GM18861 (cell line): ENCODE results near the gene LHPP.
"Not testable (repeated sequence)": the region's sequence is repeated elsewhere in the genome, so short reads cannot be mapped to it uniquely, and the experiment has no call there.

Experiments
- ATAC-seq: cut with Tn5 transposase; IDR thresholded peaks from one replicate; pipeline ENCODE4 v1.9.1; 2021; ENCODE audit not compliant: unreplicated experiment

The LHPP gene, protein sequence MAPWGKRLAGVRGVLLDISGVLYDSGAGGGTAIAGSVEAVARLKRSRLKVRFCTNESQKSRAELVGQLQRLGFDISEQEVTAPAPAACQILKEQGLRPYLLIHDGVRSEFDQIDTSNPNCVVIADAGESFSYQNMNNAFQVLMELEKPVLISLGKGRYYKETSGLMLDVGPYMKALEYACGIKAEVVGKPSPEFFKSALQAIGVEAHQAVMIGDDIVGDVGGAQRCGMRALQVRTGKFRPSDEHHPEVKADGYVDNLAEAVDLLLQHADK

GRCh38 chr10:124461642-124462347, at the start of gene LHPP:
Gene LHPP (plus strand): TSS chr10:124461823. CDS start chr10:124461863, 40 bp downstream.
- ATAC-seq: peak; percentile 90

DNA sequence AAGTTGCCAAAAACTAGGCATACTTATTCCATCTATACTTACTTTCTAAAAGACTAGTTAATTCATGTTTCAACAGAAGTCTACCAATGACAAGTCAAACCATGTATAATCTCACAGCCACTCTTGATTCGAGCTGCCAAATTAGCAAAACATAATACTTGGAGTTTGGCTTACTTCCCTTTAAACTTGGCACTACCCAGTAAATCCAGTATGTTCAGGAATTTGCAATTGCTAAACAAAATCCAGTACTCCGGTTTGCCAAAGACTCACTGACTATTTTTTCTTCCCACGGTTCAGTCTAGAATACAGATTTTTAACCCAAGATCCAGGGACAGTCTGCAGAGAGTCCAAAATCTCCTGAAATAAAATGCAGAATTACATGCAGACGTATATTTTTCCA, 47.5 kb upstream of the LHPP start:
- ATAC-seq: no peak

DNA sequence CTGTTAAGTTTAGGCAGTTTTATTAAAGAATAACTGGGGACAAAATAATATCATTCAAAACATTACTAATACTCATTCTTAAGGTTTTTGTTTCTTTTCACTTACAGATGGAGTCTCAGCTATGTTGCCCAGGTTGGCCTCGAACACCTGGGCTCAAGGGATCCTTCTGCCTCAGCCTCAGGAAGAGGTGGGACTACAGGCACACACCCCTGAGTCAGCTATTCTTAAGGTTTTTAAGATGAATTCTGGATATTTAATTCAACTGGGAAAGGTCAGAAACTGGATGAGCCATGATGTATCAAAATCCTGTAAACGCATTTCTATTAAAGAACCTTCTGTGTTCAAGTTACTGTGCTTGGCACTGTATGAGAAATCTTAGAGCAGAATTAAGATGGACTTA, 46.4 kb upstream of the LHPP start:
- ATAC-seq: no peak

- no peak for ATAC-seq
These were observed 44.9 kb upstream of the LHPP start for GRCh38 chr10:124416733-124417132.

DNA sequence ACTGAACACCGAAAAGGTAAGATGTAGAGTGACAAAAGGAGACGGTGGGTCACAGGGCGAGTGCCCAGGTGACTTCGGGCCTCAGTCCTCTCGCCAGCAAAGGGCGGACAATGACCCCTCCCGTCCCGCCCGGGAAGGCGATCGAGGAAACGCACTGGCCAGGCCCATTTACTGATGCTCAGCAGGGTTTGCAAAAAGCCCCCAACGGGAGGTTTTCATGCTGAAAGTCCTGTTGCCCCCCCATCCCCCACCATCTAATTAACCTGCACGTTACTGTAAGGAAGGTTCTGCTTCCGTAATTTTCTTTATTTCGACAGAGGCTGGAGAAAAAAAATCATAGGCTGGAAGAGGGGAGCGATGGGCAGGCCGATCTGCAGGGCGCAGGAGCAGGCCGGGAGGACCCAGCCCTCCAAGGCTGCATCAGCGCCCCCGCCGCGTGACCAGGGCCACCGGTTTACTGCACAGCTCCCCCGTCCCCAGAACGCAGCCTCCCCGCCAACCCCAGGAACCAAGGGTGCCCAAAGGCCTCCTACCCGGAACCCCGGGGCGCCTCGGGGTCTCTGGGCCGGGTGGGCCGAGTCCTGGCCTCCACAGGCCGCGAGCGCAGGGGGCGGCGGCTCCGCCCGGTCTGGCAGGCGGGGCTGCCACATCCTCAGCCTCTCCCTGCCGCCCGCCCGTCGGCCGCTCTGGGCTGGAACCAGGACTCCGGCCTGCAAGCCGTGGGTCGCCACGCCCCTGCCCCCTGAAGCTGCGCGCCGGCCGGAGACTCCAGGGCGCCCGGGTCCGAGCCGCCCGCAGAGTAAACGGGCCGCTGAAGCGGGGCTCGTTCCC, 43.5 kb upstream of the LHPP start:
- peak; percentile 19 for ATAC-seq

- peak; percentile 89 for ATAC-seq
These were observed 42.7 kb upstream of the LHPP start, which contains the start of gene OAT for GRCh38 chr10:124418726-124419501. Gene OAT (minus strand): TSS chr10:124418923. CDS start chr10:124412171, 6,752 bp downstream.

GRCh38 chr10:124419635-124420034, 42.0 kb upstream of the LHPP start:
- ATAC-seq: no peak

DNA sequence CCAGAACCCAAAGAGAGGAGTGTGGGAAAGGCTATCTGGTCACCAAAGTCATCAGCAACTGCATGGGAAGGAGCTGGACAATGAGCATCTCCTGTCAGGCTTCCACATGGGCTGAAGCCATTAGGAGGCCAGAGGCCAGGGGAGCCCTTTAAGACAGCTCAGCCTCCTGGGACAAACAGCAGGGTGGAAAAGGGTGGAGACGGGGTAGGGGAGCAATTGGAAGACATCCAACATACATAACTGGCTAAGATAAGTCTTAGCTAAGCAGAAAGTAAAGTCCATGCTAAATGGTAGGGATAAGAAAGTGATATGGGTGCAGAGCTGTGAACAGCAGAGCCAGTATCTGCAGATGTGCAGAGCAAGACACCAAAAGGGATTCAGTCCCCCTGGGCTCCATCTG, 41.4 kb upstream of the LHPP start:
- ATAC-seq: no peak

DNA sequence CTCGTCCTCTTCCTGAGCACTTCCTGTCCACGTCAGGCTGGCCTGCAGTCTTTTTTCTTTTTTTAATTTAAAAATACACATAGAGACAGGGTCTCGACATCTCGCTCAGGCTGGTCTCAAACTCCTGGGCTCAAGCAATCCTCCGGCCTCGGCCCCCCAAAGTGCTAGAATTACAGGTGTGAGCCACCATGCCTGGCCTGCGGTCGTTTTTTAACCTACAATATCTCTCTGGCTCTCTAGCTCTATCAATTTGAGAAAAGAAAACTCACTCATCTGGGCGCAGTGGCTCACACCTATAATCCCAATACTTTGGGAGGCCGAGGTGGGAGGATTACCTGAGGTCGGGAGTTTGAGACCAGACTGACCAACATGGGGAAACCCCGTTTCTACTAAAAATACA, 38.9 kb upstream of the LHPP start:
- no peak for ATAC-seq

DNA sequence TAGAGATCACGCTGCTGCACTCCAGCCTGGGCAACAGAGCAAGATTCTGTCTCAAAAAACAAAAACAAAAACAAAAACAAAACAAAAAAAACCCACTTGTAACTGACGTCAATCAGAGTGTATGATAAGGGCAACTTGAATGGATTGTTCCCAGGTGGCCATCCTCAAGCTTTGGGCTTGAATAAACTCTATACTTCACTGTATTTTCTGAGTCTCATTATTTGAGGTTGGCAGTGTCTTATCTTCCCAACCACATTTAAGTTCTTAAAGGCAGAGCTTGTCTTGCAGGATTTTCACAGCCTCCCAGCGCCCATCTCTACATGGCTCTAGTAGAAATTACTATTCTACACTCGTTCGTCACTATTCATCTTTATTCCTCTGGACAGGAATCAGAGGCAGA, 37.8 kb upstream of the LHPP start:
- no peak for ATAC-seq

- no peak for ATAC-seq
These were observed 36.2 kb upstream of the LHPP start for GRCh38 chr10:124425227-124425962.

DNA sequence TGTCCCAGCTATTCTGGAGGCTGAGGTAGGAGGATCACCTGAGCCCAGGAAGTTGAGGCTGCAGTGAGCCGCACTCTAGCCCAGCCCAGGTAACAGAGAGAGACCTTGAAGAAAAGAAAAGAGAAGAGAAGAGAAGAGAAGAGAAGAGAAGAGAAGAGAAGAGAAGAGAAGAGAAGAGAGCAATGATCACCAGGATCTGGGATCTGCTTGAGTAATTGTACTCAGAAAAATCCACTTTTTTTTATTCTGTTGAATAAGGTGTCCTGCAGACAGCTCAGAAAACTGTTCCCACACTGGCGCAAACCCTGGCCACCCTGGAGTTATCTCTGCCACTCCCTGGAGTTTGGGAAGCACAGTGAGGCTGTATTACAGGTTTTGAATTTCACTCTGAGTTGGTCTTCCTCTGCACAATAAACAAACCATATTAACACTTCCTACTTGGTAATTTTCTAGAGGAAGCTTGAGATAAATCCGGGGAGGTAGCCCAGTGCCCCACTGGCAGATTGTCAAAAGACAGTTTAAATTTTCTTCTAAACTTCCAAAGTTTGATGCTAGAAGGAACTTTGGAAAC, 33.3 kb upstream of the LHPP start:
- no peak for ATAC-seq

GRCh38 chr10:124429576-124429975, 32.0 kb upstream of the LHPP start:
- no peak for ATAC-seq

DNA sequence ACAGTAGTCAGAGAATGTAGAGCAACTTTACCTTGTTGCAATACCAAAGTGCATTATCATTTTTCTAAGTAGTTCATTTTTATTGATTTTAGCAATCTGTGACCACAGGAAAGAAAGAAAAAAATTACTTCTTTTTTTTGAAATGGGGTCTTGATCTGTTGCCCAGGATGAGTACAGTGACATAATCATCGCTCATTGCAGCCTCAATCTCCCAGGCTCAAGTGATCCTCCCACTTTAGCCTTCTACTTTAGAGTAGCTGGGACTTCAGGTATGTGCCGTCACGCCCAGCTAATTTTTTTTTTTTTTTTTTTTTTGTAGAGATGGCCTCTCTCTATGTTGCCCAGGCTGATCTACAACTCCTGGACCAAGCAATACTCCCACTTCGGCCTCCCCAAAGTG, 31.5 kb upstream of the LHPP start:
- ATAC-seq: no peak

DNA sequence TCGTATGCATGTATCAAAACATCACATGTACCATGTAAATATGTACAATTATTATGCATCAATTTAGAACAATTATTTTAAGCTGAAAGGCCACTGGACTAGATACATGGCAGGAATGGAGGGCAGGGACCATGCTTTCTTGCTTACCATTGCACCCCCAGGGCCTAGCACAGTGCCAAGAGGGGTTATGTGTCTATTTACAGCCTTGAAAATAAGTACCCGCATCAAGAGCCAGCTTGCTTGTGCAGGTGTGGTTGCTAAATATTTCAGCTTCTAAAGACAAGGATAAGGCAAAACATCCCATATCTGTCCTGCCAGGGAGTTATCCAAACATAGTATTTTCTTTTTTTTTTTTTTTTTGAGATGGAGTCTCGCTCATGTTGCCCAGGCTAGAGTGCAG, 28.2 kb upstream of the LHPP start:
- ATAC-seq: no peak

GRCh38 chr10:124435683-124436082, 25.9 kb upstream of the LHPP start:
- not testable (repeated sequence) for ATAC-seq

DNA sequence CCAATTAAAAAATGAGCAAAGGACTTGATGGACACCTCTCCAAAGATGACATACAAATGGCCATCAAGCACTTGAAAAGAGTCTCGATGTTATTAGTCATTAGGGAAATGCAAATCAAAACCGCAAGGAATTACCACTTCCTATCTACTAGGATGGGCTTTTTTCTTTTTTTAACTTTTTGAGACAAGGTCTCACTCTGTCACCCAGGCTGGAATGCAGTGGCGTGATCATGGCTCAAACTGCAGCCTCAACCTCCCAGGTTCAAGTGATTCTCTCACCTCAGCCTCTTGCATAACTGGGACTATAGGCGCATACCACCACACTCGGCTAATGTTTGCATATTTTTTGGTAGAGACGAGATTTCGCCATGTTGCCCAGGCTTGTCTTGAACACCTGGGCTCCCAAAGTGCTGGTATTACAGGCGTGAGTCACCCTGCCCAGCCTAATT, 25.4 kb upstream of the LHPP start:
- peak; percentile 89 for ATAC-seq

DNA sequence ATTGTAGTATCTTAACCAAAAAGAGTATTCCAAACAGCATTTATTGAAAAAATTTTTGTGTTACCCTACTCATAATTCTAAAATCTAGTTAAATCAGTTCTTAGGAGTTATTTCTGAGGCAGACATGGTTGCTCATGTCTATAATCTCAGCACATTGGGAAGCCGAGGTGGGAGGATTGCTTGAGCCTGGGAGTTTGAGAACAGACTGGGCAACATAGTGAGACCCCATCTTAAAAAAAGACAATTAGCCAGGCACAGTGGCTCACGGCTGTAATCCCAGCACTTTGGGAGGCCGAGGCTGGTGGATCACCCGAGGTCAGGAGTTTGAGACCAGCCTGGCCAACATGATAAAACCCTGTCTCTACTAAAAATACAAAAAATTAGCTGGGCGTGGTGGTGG, 19.9 kb upstream of the LHPP start:
- not testable (repeated sequence) for ATAC-seq

GRCh38 chr10:124446830-124447750, 14.5 kb upstream of the LHPP start:
- no peak for ATAC-seq
